ENCODE data around the gene CAPZB. TPM values are rescaled to one million over a fixed set of nuclear protein-coding genes. Genes with fewer than 3 reads are reported as not detected.

Gene CAPZB
- total RNA-seq, 1 donor from 2014 or later = 160 TPM

GRCh38 chr1:19381261-19381660 lies 104.1 kb downstream of the CAPZB start:
- no peak for DNase-seq

GRCh38 chr1:19377812-19378718 lies 107.3 kb downstream of the CAPZB start:
- peak; percentile 56 for DNase-seq

GRCh38 chr1:19376428-19377372 lies 108.6 kb downstream of the CAPZB start:
- DNase-seq = no peak

GRCh38 chr1:19375631-19376400 lies 109.5 kb downstream of the CAPZB start:
- DNase-seq = no peak

- DNase-seq = no peak
Observed at GRCh38 chr1:19374926-19375325, 110.4 kb downstream of the CAPZB start.

- DNase-seq = peak; percentile 40
Observed at GRCh38 chr1:19374083-19374801, 111.1 kb downstream of the CAPZB start.

- DNase-seq = no peak
Observed at GRCh38 chr1:19373211-19374082, 111.9 kb downstream of the CAPZB start.

GRCh38 chr1:19372602-19373001 lies 112.7 kb downstream of the CAPZB start:
- no peak for DNase-seq

GRCh38 chr1:19372136-19372514 lies 113.2 kb downstream of the CAPZB start:
- no peak for DNase-seq

- no peak for DNase-seq
Observed at GRCh38 chr1:19371226-19372135, 113.9 kb downstream of the CAPZB start.

- no peak for DNase-seq
Observed at GRCh38 chr1:19370453-19371170, 114.7 kb downstream of the CAPZB start.

GRCh38 chr1:19369396-19370090 lies 115.8 kb downstream of the CAPZB start:
- DNase-seq = no peak

GRCh38 chr1:19368964-19369363 lies 116.4 kb downstream of the CAPZB start:
- no peak for DNase-seq

- DNase-seq = no peak
Observed at GRCh38 chr1:19368050-19368449, 117.3 kb downstream of the CAPZB start.

GRCh38 chr1:19367584-19368041 lies 117.7 kb downstream of the CAPZB start:
- peak; percentile 53 for DNase-seq

- no peak for DNase-seq
Observed at GRCh38 chr1:19366599-19367536, 118.5 kb downstream of the CAPZB start.

GRCh38 chr1:19365721-19366120 lies 119.6 kb downstream of the CAPZB start:
- no peak for DNase-seq

Measured in dermis blood vessel endothelial cell (primary cell).